Neutrophil (primary cell): ENCODE data around the gene GDF11.

Experiments
- H3K27ac ChIP-seq: fragments of 200-600 bp; sonication (generic); 2 replicates; pipeline ENCODE4 v1.5.1; 2016; ENCODE audit warnings: mild to moderate bottlenecking, moderate library complexity
- H3K27me3 ChIP-seq: fragments of 200-600 bp; sonication (generic); 2 replicates; pipeline ENCODE4 v1.6.0; 2016; ENCODE audit warnings: mild to moderate bottlenecking
- H3K36me3 ChIP-seq: fragments of 200-600 bp; sonication (generic); 2 replicates; pipeline ENCODE4 v1.5.1; 2017
- H3K4me1 ChIP-seq, 2 experiments: fragments of 200-600 bp in 1 of 2; sonication (generic) in 1 of 2; 1 replicate in 1 of 2; 2 replicates in 1 of 2; pipeline versions ENCODE4 v1.5.1 to v1.6.1; 2013 to 2016; ENCODE audit warnings: low read depth in 1 of 2, low read length in 1 of 2, mild to moderate bottlenecking in 1 of 2, moderate library complexity in 1 of 2; ENCODE audit not compliant: control insufficient read depth in 1 of 2, insufficient read depth in 1 of 2
- H3K4me3 ChIP-seq, 2 experiments: fragments of 200-600 bp in 1 of 2; sonication (generic) in 1 of 2; 1 replicate in 1 of 2; 2 replicates in 1 of 2; pipeline ENCODE4 v1.5.1; 2013 to 2016; ENCODE audit warnings: low read depth in 1 of 2, low read length in 1 of 2, mild to moderate bottlenecking in 1 of 2, moderate library complexity in 1 of 2
- H3K9me3 ChIP-seq: fragments of 200-600 bp; sonication (generic); 2 replicates; pipeline ENCODE4 v1.5.1; 2016
- TF ChIP-seq, protein P1 (sequence below): fragments of 200-600 bp; sonication (generic); IDR thresholded peaks from 2 replicates; pipeline ENCODE4 v1.5.1; 2016; ENCODE audit warnings: antibody characterized with exemption

The GDF11 gene

DNA sequence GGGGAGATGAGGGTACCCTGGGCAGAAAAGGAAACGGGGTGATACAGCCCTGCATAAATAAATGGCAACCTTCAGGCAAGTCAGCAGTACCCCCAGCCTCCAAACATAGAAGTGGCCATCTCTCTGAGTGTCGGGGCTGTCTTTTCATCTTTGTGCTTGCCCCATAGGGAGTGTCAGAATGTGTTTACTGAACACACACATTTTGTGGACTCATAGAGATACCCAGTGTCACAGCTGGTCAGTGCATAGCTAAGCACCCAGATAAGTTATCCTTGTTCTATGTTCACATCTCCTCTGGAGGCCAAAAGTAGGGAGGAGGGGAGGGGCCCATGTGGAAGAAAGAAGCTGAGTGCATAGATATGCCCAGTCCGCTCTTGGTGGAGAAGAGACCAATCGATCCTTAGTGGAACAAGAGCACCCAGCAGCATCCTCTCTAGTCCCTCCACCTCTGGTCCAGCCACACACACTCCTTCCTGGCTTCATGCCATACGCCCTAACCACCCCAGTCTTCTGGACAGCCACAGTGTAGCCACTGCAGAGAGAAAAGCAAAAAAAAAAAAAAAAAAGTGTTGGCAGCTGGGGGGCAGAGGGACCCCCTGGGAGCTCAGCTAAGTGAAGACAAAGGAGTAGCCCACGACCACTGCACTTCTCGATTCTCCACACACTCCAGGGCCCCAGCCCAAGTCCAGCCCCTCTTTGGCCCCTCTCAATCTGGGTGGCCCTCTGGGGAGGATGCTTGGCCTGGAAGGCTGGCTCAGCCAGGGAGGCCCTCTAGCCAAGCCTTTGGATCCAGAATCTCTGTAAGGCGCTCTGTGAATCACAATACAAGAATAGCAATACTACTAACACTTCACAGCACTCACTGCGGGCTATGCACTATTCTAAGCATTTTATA, 37.9 kb upstream of the GDF11 start:
- Histone ChIP-seq H3K9me3 (no peaks in the 10 kb centered on the region), H3K27ac (no peak overlapping the region), H3K4me3 (no peak overlapping the region), H3K27me3 (peaks cover 21% of the 10 kb centered on the region), H3K4me1 (peaks cover 17 to 20% of the 10 kb centered on the region in 2 experiments), H3K36me3 (no peaks in the 10 kb centered on the region)
- TF ChIP-seq, protein P1, sequence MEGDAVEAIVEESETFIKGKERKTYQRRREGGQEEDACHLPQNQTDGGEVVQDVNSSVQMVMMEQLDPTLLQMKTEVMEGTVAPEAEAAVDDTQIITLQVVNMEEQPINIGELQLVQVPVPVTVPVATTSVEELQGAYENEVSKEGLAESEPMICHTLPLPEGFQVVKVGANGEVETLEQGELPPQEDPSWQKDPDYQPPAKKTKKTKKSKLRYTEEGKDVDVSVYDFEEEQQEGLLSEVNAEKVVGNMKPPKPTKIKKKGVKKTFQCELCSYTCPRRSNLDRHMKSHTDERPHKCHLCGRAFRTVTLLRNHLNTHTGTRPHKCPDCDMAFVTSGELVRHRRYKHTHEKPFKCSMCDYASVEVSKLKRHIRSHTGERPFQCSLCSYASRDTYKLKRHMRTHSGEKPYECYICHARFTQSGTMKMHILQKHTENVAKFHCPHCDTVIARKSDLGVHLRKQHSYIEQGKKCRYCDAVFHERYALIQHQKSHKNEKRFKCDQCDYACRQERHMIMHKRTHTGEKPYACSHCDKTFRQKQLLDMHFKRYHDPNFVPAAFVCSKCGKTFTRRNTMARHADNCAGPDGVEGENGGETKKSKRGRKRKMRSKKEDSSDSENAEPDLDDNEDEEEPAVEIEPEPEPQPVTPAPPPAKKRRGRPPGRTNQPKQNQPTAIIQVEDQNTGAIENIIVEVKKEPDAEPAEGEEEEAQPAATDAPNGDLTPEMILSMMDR, result no peak

DNA sequence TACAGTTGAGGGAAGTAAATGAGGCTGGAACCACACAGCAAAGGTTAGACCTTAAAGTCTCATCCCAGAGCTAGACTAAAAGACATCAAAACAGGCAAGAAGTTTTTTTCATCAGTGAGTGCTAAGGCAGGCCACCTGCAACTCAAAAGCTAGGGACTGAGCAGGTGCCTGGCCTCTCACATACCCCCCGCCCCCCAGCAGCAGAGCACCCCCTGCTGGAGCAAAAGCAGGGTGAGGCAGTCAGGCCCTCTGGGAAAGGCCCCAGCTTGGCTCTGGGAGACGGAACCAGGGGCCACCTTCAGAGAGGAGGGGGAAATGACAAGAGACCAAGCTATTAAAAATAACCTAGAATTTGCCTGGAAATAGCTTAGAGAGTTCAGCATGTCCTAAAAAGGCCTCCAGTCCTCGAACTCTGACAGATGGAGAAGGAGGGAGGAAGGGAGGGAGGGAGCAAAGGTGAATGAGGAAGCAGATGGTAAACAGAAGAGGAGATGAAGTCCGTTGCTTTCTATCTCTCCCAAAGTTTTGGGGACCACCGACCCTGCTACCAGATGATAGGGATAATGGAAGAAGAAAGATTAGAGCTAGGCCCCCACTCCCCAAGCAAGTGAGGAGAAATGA, 37.0 kb upstream of the GDF11 start:
- Histone ChIP-seq H3K36me3 (no peaks in the 10 kb centered on the region), H3K4me3 (no peak overlapping the region), H3K27ac (no peak overlapping the region), H3K9me3 (no peaks in the 10 kb centered on the region), H3K4me1 (peaks cover 17 to 20% of the 10 kb centered on the region in 2 experiments), H3K27me3 (peaks cover 21% of the 10 kb centered on the region)
- TF ChIP-seq, protein P1, result no peak

- no peaks in the 10 kb centered on the region for H3K9me3 ChIP-seq
- peak overlapping the region in 1 of 2 experiments; percentile 85 for H3K4me3 ChIP-seq
- peaks cover 17 to 20% of the 10 kb centered on the region in 2 experiments for H3K4me1 ChIP-seq
These were observed 36.2 kb upstream of the GDF11 start for GRCh38 chr12:55706568-55707218.

GRCh38 chr12:55707219-55707671, 35.7 kb upstream of the GDF11 start:
- no peaks in the 10 kb centered on the region for H3K9me3 ChIP-seq
- H3K4me3 ChIP-seq, result peak overlapping the region; percentile 59 to 85
- no peaks in the 10 kb centered on the region for H3K36me3 ChIP-seq
- no peak overlapping the region for H3K27ac ChIP-seq
- peaks cover 21% of the 10 kb centered on the region for H3K27me3 ChIP-seq
- TF ChIP-seq, protein P1, result no peak
- H3K4me1 ChIP-seq, result peaks cover 17 to 20% of the 10 kb centered on the region in 2 experiments

More at GRCh38 chr12:55706568-55707218, 36.2 kb upstream of the GDF11 start:
- TF ChIP-seq, protein P1, result no peak
- Histone ChIP-seq H3K27me3 (peaks cover 21% of the 10 kb centered on the region), H3K27ac (no peak overlapping the region), H3K36me3 (no peaks in the 10 kb centered on the region)

GRCh38 chr12:55707841-55708694, 34.9 kb upstream of the GDF11 start, which contains the start of gene ITGA7:
ITGA7 (minus strand) TSS chr12:55707904; CDS start chr12:55707682, 222 bp downstream.
- Histone ChIP-seq H3K9me3 (no peaks in the 10 kb centered on the region), H3K36me3 (no peaks in the 10 kb centered on the region), H3K27me3 (peaks cover 21% of the 10 kb centered on the region), H3K27ac (no peak within 1 kb of the TSS), H3K4me1 (peaks cover 17 to 20% of the 10 kb centered on the region in 2 experiments), H3K4me3 (peak within 1 kb of the TSS; percentile 59 to 85)
- TF ChIP-seq, protein P1, result no peak
